Measurements from ENCODE around the gene ERI3. TPM values are rescaled to one million over a fixed set of nuclear protein-coding genes. Genes with fewer than 3 reads are reported as not detected.

The ERI3 gene
- total RNA-seq, 1 donor from 2014 or later: 40.6 TPM

- Mint-ChIP-seq H3K27ac (no peak overlapping the region), H3K9me3 (no peaks in the 10 kb centered on the region), H3K27me3 (ENCODE audit: low read depth) (no peaks in the 10 kb centered on the region), H3K36me3 (ENCODE audit: low read depth) (no peaks in the 10 kb centered on the region), H3K4me1 (ENCODE audit: low read depth) (no peaks in the 10 kb centered on the region), H3K4me3 (ENCODE audit: low read depth) (no peak overlapping the region)
- DNase-seq (ENCODE audit: low spot score): no peak
- intact Hi-C loops (cut with micrococcal nuclease): no loop called here
Measured at GRCh38 chr1:44283524-44284173, 71.4 kb downstream of the ERI3 start.

GRCh38 chr1:44282704-44283426 lies 72.2 kb downstream of the ERI3 start:
- no peaks in the 10 kb centered on the region for H3K4me1 Mint-ChIP-seq (ENCODE audit: low read depth)
- intact Hi-C loops (cut with micrococcal nuclease): no loop called here

GRCh38 chr1:44281962-44282703 lies 72.9 kb downstream of the ERI3 start:
- H3K27ac Mint-ChIP-seq: no peak overlapping the region
- intact Hi-C loops (cut with micrococcal nuclease): no loop called here
- H3K36me3 Mint-ChIP-seq (ENCODE audit: low read depth): no peaks in the 10 kb centered on the region
- no peak for DNase-seq (ENCODE audit: low spot score)
- H3K4me1 Mint-ChIP-seq (ENCODE audit: low read depth): no peaks in the 10 kb centered on the region
- H3K9me3 Mint-ChIP-seq: no peaks in the 10 kb centered on the region
- H3K4me3 Mint-ChIP-seq (ENCODE audit: low read depth): no peak overlapping the region
- H3K27me3 Mint-ChIP-seq (ENCODE audit: low read depth): no peaks in the 10 kb centered on the region

More at GRCh38 chr1:44282704-44283426, 72.2 kb downstream of the ERI3 start:
- Mint-ChIP-seq H3K27me3 (ENCODE audit: low read depth) (no peaks in the 10 kb centered on the region), H3K27ac (no peak overlapping the region), H3K36me3 (ENCODE audit: low read depth) (no peaks in the 10 kb centered on the region), H3K4me3 (ENCODE audit: low read depth) (no peak overlapping the region), H3K9me3 (no peaks in the 10 kb centered on the region)
- no peak for DNase-seq (ENCODE audit: low spot score)

- no peak overlapping the region for H3K4me3 Mint-ChIP-seq (ENCODE audit: low read depth)
- no peaks in the 10 kb centered on the region for H3K9me3 Mint-ChIP-seq
- H3K27me3 Mint-ChIP-seq (ENCODE audit: low read depth): no peaks in the 10 kb centered on the region
- intact Hi-C loops (cut with micrococcal nuclease): no loop called here
- H3K36me3 Mint-ChIP-seq (ENCODE audit: low read depth): no peaks in the 10 kb centered on the region
- H3K27ac Mint-ChIP-seq: no peak overlapping the region
- no peak for DNase-seq (ENCODE audit: low spot score)
- no peaks in the 10 kb centered on the region for H3K4me1 Mint-ChIP-seq (ENCODE audit: low read depth)
Measured at GRCh38 chr1:44276901-44277300, 78.2 kb downstream of the ERI3 start.

- Mint-ChIP-seq H3K9me3 (no peaks in the 10 kb centered on the region), H3K4me1 (ENCODE audit: low read depth) (no peaks in the 10 kb centered on the region), H3K27me3 (ENCODE audit: low read depth) (no peaks in the 10 kb centered on the region), H3K27ac (no peak overlapping the region), H3K4me3 (ENCODE audit: low read depth) (no peak overlapping the region), H3K36me3 (ENCODE audit: low read depth) (no peaks in the 10 kb centered on the region)
- no peak for DNase-seq (ENCODE audit: low spot score)
- intact Hi-C loops (cut with micrococcal nuclease): no loop called here
Measured at GRCh38 chr1:44275991-44276405, 79.1 kb downstream of the ERI3 start.

- Mint-ChIP-seq H3K4me1 (ENCODE audit: low read depth) (no peaks in the 10 kb centered on the region), H3K9me3 (no peaks in the 10 kb centered on the region), H3K4me3 (ENCODE audit: low read depth) (no peak overlapping the region), H3K36me3 (ENCODE audit: low read depth) (no peaks in the 10 kb centered on the region), H3K27me3 (ENCODE audit: low read depth) (no peaks in the 10 kb centered on the region), H3K27ac (no peak overlapping the region)
- no peak for DNase-seq (ENCODE audit: low spot score)
- intact Hi-C loops (cut with micrococcal nuclease): no loop called here
Measured at GRCh38 chr1:44275296-44275962, 79.6 kb downstream of the ERI3 start.

- DNase-seq (ENCODE audit: low spot score): no peak
- no peak overlapping the region for H3K4me3 Mint-ChIP-seq (ENCODE audit: low read depth)
- H3K9me3 Mint-ChIP-seq: no peaks in the 10 kb centered on the region
- intact Hi-C loops (cut with micrococcal nuclease): no loop called here
- no peak overlapping the region for H3K27ac Mint-ChIP-seq
- no peaks in the 10 kb centered on the region for H3K36me3 Mint-ChIP-seq (ENCODE audit: low read depth)
- H3K4me1 Mint-ChIP-seq (ENCODE audit: low read depth): no peaks in the 10 kb centered on the region
- no peaks in the 10 kb centered on the region for H3K27me3 Mint-ChIP-seq (ENCODE audit: low read depth)
Measured at GRCh38 chr1:44273560-44274350, 81.3 kb downstream of the ERI3 start.

GRCh38 chr1:44272992-44273391 lies 82.1 kb downstream of the ERI3 start:
- H3K4me3 Mint-ChIP-seq (ENCODE audit: low read depth): no peak overlapping the region
- H3K4me1 Mint-ChIP-seq (ENCODE audit: low read depth): no peaks in the 10 kb centered on the region
- no peak overlapping the region for H3K27ac Mint-ChIP-seq
- DNase-seq (ENCODE audit: low spot score): no peak
- no peaks in the 10 kb centered on the region for H3K27me3 Mint-ChIP-seq (ENCODE audit: low read depth)
- H3K9me3 Mint-ChIP-seq: no peaks in the 10 kb centered on the region
- no peaks in the 10 kb centered on the region for H3K36me3 Mint-ChIP-seq (ENCODE audit: low read depth)
- intact Hi-C loops (cut with micrococcal nuclease): no loop called here

- Mint-ChIP-seq H3K27me3 (ENCODE audit: low read depth) (no peaks in the 10 kb centered on the region), H3K4me1 (ENCODE audit: low read depth) (no peaks in the 10 kb centered on the region), H3K4me3 (ENCODE audit: low read depth) (no peak overlapping the region), H3K9me3 (no peaks in the 10 kb centered on the region), H3K27ac (no peak overlapping the region), H3K36me3 (ENCODE audit: low read depth) (no peaks in the 10 kb centered on the region)
- intact Hi-C loops (cut with micrococcal nuclease): no loop called here
- DNase-seq (ENCODE audit: low spot score): no peak
Measured at GRCh38 chr1:44271646-44272045, 83.4 kb downstream of the ERI3 start.

GRCh38 chr1:44270686-44271628 lies 84.1 kb downstream of the ERI3 start:
- intact Hi-C loops (cut with micrococcal nuclease): no loop called here
- Mint-ChIP-seq H3K27me3 (ENCODE audit: low read depth) (no peaks in the 10 kb centered on the region), H3K36me3 (ENCODE audit: low read depth) (no peaks in the 10 kb centered on the region), H3K4me1 (ENCODE audit: low read depth) (no peaks in the 10 kb centered on the region), H3K4me3 (ENCODE audit: low read depth) (no peak overlapping the region), H3K9me3 (no peaks in the 10 kb centered on the region), H3K27ac (no peak overlapping the region)
- DNase-seq (ENCODE audit: low spot score): no peak

GRCh38 chr1:44268054-44268453 lies 87.0 kb downstream of the ERI3 start:
- intact Hi-C loops (cut with micrococcal nuclease): no loop called here
- Mint-ChIP-seq H3K36me3 (ENCODE audit: low read depth) (no peaks in the 10 kb centered on the region), H3K4me3 (ENCODE audit: low read depth) (no peak overlapping the region), H3K27ac (no peak overlapping the region), H3K9me3 (no peaks in the 10 kb centered on the region), H3K27me3 (ENCODE audit: low read depth) (no peaks in the 10 kb centered on the region), H3K4me1 (ENCODE audit: low read depth) (peaks cover 1% of the 10 kb centered on the region)
- DNase-seq (ENCODE audit: low spot score): no peak
